Stimulated activated CD8-positive, alpha-beta memory T cell treated with anti-CD3 and anti-CD28 coated beads, Interleukin-12 subunit alpha, Interleukin-12 subunit beta, amount 100 ng/mL, for 4 hours (primary cell): ENCODE results near the gene PRKACB.
"Not testable (repeated sequence)": the region's sequence is repeated elsewhere in the genome, so short reads cannot be mapped to it uniquely, and the experiment has no call there.

Source experiments
- DNase-seq: peaks from one replicate; pipeline ENCODE4 v3.0.0-alpha.2; 2020; ENCODE audit warnings: low read depth

The PRKACB gene

GRCh38 chr1:84143796-84144565 is at the start of gene PRKACB:
Gene PRKACB (plus strand): TSS chr1:84144271. CDS start chr1:84144362, 91 bp downstream.
- no peak for DNase-seq

GRCh38 chr1:84095308-84095707 is 48.8 kb upstream of the PRKACB start:
- DNase-seq: no peak

- DNase-seq: no peak
Observed at GRCh38 chr1:84096176-84096575, 47.9 kb upstream of the PRKACB start.

GRCh38 chr1:84101204-84101603 is 42.9 kb upstream of the PRKACB start:
- DNase-seq: no peak

- no peak for DNase-seq
Observed at GRCh38 chr1:84103197-84103992, 40.7 kb upstream of the PRKACB start.

GRCh38 chr1:84107538-84107937 is 36.5 kb upstream of the PRKACB start:
- DNase-seq: not testable (repeated sequence)

- no peak for DNase-seq
Observed at GRCh38 chr1:84107955-84108354, 36.1 kb upstream of the PRKACB start.

GRCh38 chr1:84108900-84109578 is 35.0 kb upstream of the PRKACB start:
- no peak for DNase-seq

GRCh38 chr1:84110629-84111028 is 33.4 kb upstream of the PRKACB start:
- DNase-seq: no peak

- DNase-seq: no peak
Observed at GRCh38 chr1:84116558-84116957, 27.5 kb upstream of the PRKACB start.

- no peak for DNase-seq
Observed at GRCh38 chr1:84117868-84118267, 26.2 kb upstream of the PRKACB start.

GRCh38 chr1:84121360-84121759 is 22.7 kb upstream of the PRKACB start:
- no peak for DNase-seq

GRCh38 chr1:84122780-84123382 is 21.2 kb upstream of the PRKACB start:
- no peak for DNase-seq

GRCh38 chr1:84133479-84133878 is 10.6 kb upstream of the PRKACB start:
- DNase-seq: no peak

- no peak for DNase-seq
Observed at GRCh38 chr1:84135341-84135740, 8.7 kb upstream of the PRKACB start.

- DNase-seq: no peak
Observed at GRCh38 chr1:84141182-84142003, 2.7 kb upstream of the PRKACB start.

GRCh38 chr1:84145068-84145467 is 997 bp downstream of the PRKACB start:
- DNase-seq: no peak

- no peak for DNase-seq
Observed at GRCh38 chr1:84146411-84147032, 2.5 kb downstream of the PRKACB start.

GRCh38 chr1:84148758-84149157 is 4.7 kb downstream of the PRKACB start:
- DNase-seq: no peak

GRCh38 chr1:84152649-84153056 is 8.6 kb downstream of the PRKACB start:
- no peak for DNase-seq

GRCh38 chr1:84155517-84155916 is 11.4 kb downstream of the PRKACB start:
- no peak for DNase-seq
